SK-N-SH treated with all-trans-retinoic acid at 6 μM for 48 hours (cell line): Measurements from ENCODE around the gene GSKIP.

Experiments
- ATAC-seq: fragments of 200-7000 bp; cut with Tn5 transposase; 3 replicates; pipeline ENCODE4 v1.9.1; 2020; ENCODE audit warnings: mild to moderate bottlenecking, moderate library complexity
- CSDC2 ChIP-seq: fragments of 250-450 bp; sonication (Bioruptor Pico); IDR thresholded peaks from 2 replicates; pipeline ENCODE4 v1.5.0; 2020; ENCODE audit warnings: mild to moderate bottlenecking, moderate library complexity
- ESRRG ChIP-seq: fragments of 250-450 bp; sonication (Bioruptor Pico); IDR thresholded peaks from 2 replicates; pipeline ENCODE4 v1.6.1; 2021; ENCODE audit warnings: mild to moderate bottlenecking
- ISL1 ChIP-seq: fragments of 250-450 bp; sonication (Bioruptor Pico); IDR thresholded peaks from 2 replicates; pipeline ENCODE4 v2.1.2; 2022; ENCODE audit warnings: mild to moderate bottlenecking, moderate library complexity
- OSR1 ChIP-seq: fragments of 250-450 bp; sonication (Bioruptor Pico); IDR thresholded peaks from 2 replicates; pipeline ENCODE4 v1.8.0; 2022; ENCODE audit warnings: moderate library complexity, mild to moderate bottlenecking, inconsistent platforms
- PATZ1 ChIP-seq: fragments of 250-450 bp; sonication (Bioruptor Pico); IDR thresholded peaks from 2 replicates; pipeline ENCODE4 v1.8.0; 2020; ENCODE audit warnings: mild to moderate bottlenecking, moderate library complexity, borderline replicate concordance
- PPARA ChIP-seq: fragments of 250-450 bp; sonication (Bioruptor Pico); IDR thresholded peaks from 2 replicates; pipeline ENCODE4 v1.5.0; 2020; ENCODE audit warnings: mild to moderate bottlenecking, borderline replicate concordance
- TCF4 ChIP-seq: fragments of 250-450 bp; sonication (Bioruptor Pico); IDR thresholded peaks from 2 replicates; pipeline ENCODE4 v1.8.0; 2021; ENCODE audit warnings: mild to moderate bottlenecking, moderate library complexity, borderline replicate concordance
- TOX ChIP-seq: fragments of 250-450 bp; sonication (Bioruptor Pico); IDR thresholded peaks from 2 replicates; pipeline ENCODE4 v1.8.0; 2021; ENCODE audit warnings: mild to moderate bottlenecking, moderate library complexity, borderline replicate concordance
- TSHZ2 ChIP-seq: fragments of 250-450 bp; sonication (Bioruptor Pico); IDR thresholded peaks from 2 replicates; pipeline ENCODE4 v1.5.0; 2020; ENCODE audit warnings: mild to moderate bottlenecking, moderate library complexity
- ZC3H10 ChIP-seq: fragments of 250-450 bp; sonication (Bioruptor Pico); IDR thresholded peaks from 2 replicates; pipeline ENCODE4 v1.5.1; 2021; ENCODE audit warnings: mild to moderate bottlenecking, moderate library complexity
- ZFP3 ChIP-seq: fragments of 250-450 bp; sonication (Bioruptor Pico); IDR thresholded peaks from 2 replicates; pipeline ENCODE4 v1.5.0; 2020; ENCODE audit warnings: mild to moderate bottlenecking, moderate library complexity
- ZFP30 ChIP-seq: fragments of 450-650 bp; formaldehyde crosslinking; IDR thresholded peaks from 2 replicates; pipeline ENCODE4 v1.5.0; 2022; ENCODE audit warnings: mild to moderate bottlenecking, moderate library complexity
- ZNF565 ChIP-seq: fragments of 450-650 bp; formaldehyde crosslinking; conservative IDR thresholded peaks from 2 replicates; pipeline ENCODE4 v1.5.0; 2020; ENCODE audit warnings: low read depth, mild to moderate bottlenecking, moderate library complexity
- ZNF70 ChIP-seq: fragments of 450-650 bp; formaldehyde crosslinking; IDR thresholded peaks from 2 replicates; pipeline ENCODE4 v1.5.0; 2020; ENCODE audit warnings: mild to moderate bottlenecking, moderate library complexity
- ZNF8 ChIP-seq: fragments of 450-650 bp; formaldehyde crosslinking; IDR thresholded peaks from 2 replicates; pipeline ENCODE4 v1.5.0; 2020; ENCODE audit warnings: mild to moderate bottlenecking, moderate library complexity
- TF ChIP-seq, protein P1 (sequence below): fragments of 250-450 bp; sonication (Bioruptor Pico); IDR thresholded peaks from 2 replicates; pipeline ENCODE4 v1.5.1; 2021; ENCODE audit warnings: mild to moderate bottlenecking, moderate library complexity
- TF ChIP-seq, protein P2 (sequence below): fragments of 250-450 bp; sonication (Bioruptor Pico); IDR thresholded peaks from 2 replicates; pipeline ENCODE4 v1.5.1; 2020; ENCODE audit warnings: low read depth, mild to moderate bottlenecking, moderate library complexity
- TF ChIP-seq, protein P3 (sequence below): fragments of 250-450 bp; sonication (Bioruptor Pico); IDR thresholded peaks from 2 replicates; pipeline ENCODE4 v1.8.0; 2021; ENCODE audit warnings: low read depth, mild to moderate bottlenecking, moderate library complexity, borderline replicate concordance

GSKIP gene

DNA sequence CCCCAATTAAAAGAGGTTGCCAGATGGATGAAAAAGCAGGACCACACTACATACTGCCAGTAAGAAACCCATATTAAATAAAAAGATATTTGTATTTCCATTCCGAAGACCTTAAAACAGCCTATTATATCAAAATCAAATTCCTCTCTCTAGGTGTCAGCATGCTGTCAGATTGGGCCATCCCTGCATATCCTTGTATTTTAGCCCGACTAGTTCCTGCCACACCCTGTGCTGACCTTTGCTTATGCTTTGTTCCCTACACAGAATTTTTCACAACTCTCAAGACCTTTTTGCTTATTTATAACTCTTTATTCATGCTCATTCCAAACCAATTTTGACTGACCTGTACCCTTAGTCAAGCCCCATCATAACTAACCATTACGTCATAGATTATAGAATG is 12.8 kb downstream of the GSKIP start:
- no peak for ATAC-seq
- no peak for TF ChIP-seq TSHZ2
- TF ChIP-seq TOX (CRISPR knock-in tag), result no peak
- TF ChIP-seq PATZ1 (CRISPR knock-in tag), result no peak
- TF ChIP-seq, protein P1, sequence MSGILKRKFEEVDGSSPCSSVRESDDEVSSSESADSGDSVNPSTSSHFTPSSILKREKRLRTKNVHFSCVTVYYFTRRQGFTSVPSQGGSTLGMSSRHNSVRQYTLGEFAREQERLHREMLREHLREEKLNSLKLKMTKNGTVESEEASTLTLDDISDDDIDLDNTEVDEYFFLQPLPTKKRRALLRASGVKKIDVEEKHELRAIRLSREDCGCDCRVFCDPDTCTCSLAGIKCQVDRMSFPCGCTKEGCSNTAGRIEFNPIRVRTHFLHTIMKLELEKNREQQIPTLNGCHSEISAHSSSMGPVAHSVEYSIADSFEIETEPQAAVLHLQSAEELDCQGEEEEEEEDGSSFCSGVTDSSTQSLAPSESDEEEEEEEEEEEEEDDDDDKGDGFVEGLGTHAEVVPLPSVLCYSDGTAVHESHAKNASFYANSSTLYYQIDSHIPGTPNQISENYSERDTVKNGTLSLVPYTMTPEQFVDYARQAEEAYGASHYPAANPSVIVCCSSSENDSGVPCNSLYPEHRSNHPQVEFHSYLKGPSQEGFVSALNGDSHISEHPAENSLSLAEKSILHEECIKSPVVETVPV (CRISPR knock-in tag), result no peak
- TF ChIP-seq ZNF70 (CRISPR knock-in tag), result no peak
- TF ChIP-seq ISL1 (CRISPR knock-in tag), result no peak
- TF ChIP-seq, protein P2, sequence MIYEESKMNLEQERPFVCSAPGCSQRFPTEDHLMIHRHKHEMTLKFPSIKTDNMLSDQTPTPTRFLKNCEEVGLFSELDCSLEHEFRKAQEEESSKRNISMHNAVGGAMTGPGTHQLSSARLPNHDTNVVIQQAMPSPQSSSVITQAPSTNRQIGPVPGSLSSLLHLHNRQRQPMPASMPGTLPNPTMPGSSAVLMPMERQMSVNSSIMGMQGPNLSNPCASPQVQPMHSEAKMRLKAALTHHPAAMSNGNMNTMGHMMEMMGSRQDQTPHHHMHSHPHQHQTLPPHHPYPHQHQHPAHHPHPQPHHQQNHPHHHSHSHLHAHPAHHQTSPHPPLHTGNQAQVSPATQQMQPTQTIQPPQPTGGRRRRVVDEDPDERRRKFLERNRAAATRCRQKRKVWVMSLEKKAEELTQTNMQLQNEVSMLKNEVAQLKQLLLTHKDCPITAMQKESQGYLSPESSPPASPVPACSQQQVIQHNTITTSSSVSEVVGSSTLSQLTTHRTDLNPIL, result no peak
- no peak for TF ChIP-seq ZFP30 (CRISPR knock-in tag)
- no peak for TF ChIP-seq ZC3H10 (CRISPR knock-in tag)
- no peak for TF ChIP-seq PPARA (CRISPR knock-in tag)
- TF ChIP-seq, protein P3, sequence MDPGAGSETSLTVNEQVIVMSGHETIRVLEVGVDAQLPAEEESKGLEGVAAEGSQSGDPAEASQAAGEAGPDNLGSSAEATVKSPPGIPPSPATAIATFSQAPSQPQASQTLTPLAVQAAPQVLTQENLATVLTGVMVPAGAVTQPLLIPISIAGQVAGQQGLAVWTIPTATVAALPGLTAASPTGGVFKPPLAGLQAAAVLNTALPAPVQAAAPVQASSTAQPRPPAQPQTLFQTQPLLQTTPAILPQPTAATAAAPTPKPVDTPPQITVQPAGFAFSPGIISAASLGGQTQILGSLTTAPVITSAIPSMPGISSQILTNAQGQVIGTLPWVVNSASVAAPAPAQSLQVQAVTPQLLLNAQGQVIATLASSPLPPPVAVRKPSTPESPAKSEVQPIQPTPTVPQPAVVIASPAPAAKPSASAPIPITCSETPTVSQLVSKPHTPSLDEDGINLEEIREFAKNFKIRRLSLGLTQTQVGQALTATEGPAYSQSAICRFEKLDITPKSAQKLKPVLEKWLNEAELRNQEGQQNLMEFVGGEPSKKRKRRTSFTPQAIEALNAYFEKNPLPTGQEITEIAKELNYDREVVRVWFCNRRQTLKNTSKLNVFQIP (CRISPR knock-in tag), result no peak
- TF ChIP-seq CSDC2 (CRISPR knock-in tag), result no peak
- no peak for TF ChIP-seq TCF4 (CRISPR knock-in tag)

- no peak for ATAC-seq
- TF ChIP-seq ZFP30 (CRISPR knock-in tag), result no peak
- TF ChIP-seq PPARA (CRISPR knock-in tag), result no peak
- TF ChIP-seq TSHZ2, result no peak
- TF ChIP-seq ZNF70 (CRISPR knock-in tag), result no peak
- no peak for TF ChIP-seq ISL1 (CRISPR knock-in tag)
- no peak for TF ChIP-seq ESRRG (CRISPR knock-in tag)
- no peak for TF ChIP-seq PATZ1 (CRISPR knock-in tag)
- TF ChIP-seq TCF4 (CRISPR knock-in tag), result no peak
- no peak for TF ChIP-seq ZFP3 (CRISPR knock-in tag)
- no peak for TF ChIP-seq TOX (CRISPR knock-in tag)
- TF ChIP-seq OSR1 (CRISPR knock-in tag), result no peak
- no peak for TF ChIP-seq ZNF8 (CRISPR knock-in tag)
- no peak for TF ChIP-seq CSDC2 (CRISPR knock-in tag)
- no peak for TF ChIP-seq ZNF565
These were observed 17.4 kb downstream of the GSKIP start for GRCh38 chr14:96380735-96381134.
